Measurements from ENCODE around the gene SMTNL1. TPM values are rescaled to one million over a fixed set of nuclear protein-coding genes. Genes with fewer than 3 reads are reported as not detected.
A peak's percentile ranks its signal among the peaks of the same experiment; 100 is the strongest.

Gene SMTNL1
- total and polyA plus RNA-seq, 9 of the 15 experiments (the other 6 are each of a cell fraction or from before 2014, with no cell fraction given), result not detected

GRCh38 chr11:57574061-57574460, 36.7 kb downstream of the SMTNL1 start:
- no peaks in the 10 kb centered on the region for H4K20me1 ChIP-seq (replicated peaks; ENCODE audit: control insufficient read depth, insufficient read depth, low read length)
- H3K4me1 ChIP-seq (replicated peaks in 1 of 2; ENCODE audit: control insufficient read depth in 2 of 2, insufficient read depth in 2 of 2, low read length in 2 of 2), result peaks cover 0 to 5% of the 10 kb centered on the region in 2 experiments; a peak in 2 of 5 replicates
- WGBS (ENCODE audit: insufficient coverage, low coverage, missing lambda C conversion rate), result 0% methylated on average over 4 of the region's 4 CpGs
- ATAC-seq (no peak), FAIRE-seq (no peak), DNase-seq (ENCODE audit: extremely low read depth in 1 of 4, low spot score in 3 of 4) (peak in 1 of 4 experiments; percentile 4)
- ChIA-PET CTCF (ENCODE audit: low intra/inter-chr PET ratio) (no interaction called here), POLR2A (no interaction called here)
- H3K9ac ChIP-seq (ENCODE audit: insufficient read depth in 1 of 2, low read depth in 2 of 2, low read length in 2 of 2), result no peak overlapping the region
- TF ChIP-seq ARID3A (IDR thresholded peaks at IDR 0.05; ENCODE audit: borderline replicate concordance, low read depth, low read length), result no peak
- no peak for TF ChIP-seq PRPF4 (IDR thresholded peaks at IDR 0.05; ENCODE audit: insufficient read depth, low read depth, low read length, poor library complexity, severe bottlenecking)
- no peak for TF ChIP-seq ZNF263 (CRISPR knock-in tag; IDR thresholded peaks at IDR 0.05; ENCODE audit: borderline replicate concordance)
- no peak for TF ChIP-seq BDP1 (IDR thresholded peaks at IDR 0.05; ENCODE audit: insufficient read depth, insufficient read length)
- no peak for TF ChIP-seq FOXO4 (CRISPR knock-in tag; IDR thresholded peaks at IDR 0.05)
- no peak for TF ChIP-seq ZNF655 (CRISPR knock-in tag; IDR thresholded peaks at IDR 0.05)
- TF ChIP-seq RBM22 (IDR thresholded peaks at IDR 0.05; ENCODE audit: low read depth, low read length, poor library complexity, severe bottlenecking), result no peak
- no peak for TF ChIP-seq KLF10 (CRISPR knock-in tag; IDR thresholded peaks at IDR 0.05)
- TF ChIP-seq ZNF41 (CRISPR knock-in tag; conservative IDR thresholded peaks at IDR 0.05), result no peak
- TF ChIP-seq TFAM (CRISPR knock-in tag; conservative IDR thresholded peaks at IDR 0.05), result no peak
- no peak for TF ChIP-seq LCOR (CRISPR knock-in tag; IDR thresholded peaks at IDR 0.05)
- no peak for TF ChIP-seq NR2C1 (IDR thresholded peaks at IDR 0.05)
- no peak for TF ChIP-seq NR2C1 (tag; IDR thresholded peaks at IDR 0.05)
- no peak for TF ChIP-seq ZNF253 (CRISPR knock-in tag; conservative IDR thresholded peaks at IDR 0.05)
- TF ChIP-seq STAT6 (CRISPR knock-in tag; IDR thresholded peaks at IDR 0.05), result no peak
- no peak for TF ChIP-seq GATAD2A (IDR thresholded peaks at IDR 0.05)
- no peaks in the 10 kb centered on the region for H3K9me1 ChIP-seq (ENCODE audit: control insufficient read depth, insufficient read depth, low read length)
- no peaks in the 10 kb centered on the region for H3K79me2 ChIP-seq (ENCODE audit: control insufficient read depth, insufficient read depth, low read length)
- in situ Hi-C loops (cut with MboI) (no loop called here), intact Hi-C loops (cut with micrococcal nuclease) (no loop called here)
- no peak overlapping the region for H3K4me3 ChIP-seq
- no peak overlapping the region for H3K4me2 ChIP-seq (ENCODE audit: insufficient read depth, low read length)
- no peaks in the 10 kb centered on the region for H3K36me3 ChIP-seq (ENCODE audit: control insufficient read depth, insufficient read depth, low read length)
- no peak overlapping the region for H2AFZ ChIP-seq (ENCODE audit: low read depth, low read length)
- H3K9me3 ChIP-seq (replicated peaks; ENCODE audit: control insufficient read depth, insufficient read depth, low read depth, low read length), result no peaks in the 10 kb centered on the region
- H3K27ac ChIP-seq (ENCODE audit: extremely low read depth, low read depth, low read length), result no peak overlapping the region
- no TSS peak for BruUV-seq (replicated peaks)
- H3K27me3 ChIP-seq (ENCODE audit: control insufficient read depth in 2 of 2, insufficient read depth in 2 of 2, low read length in 2 of 2), result peaks cover 9 to 12% of the 10 kb centered on the region in 2 experiments; a peak in 3 of 5 replicates

All from K562 (cell line).